Stimulated activated CD4-positive, alpha-beta T cell treated with anti-CD3 and anti-CD28 coated beads, Interleukin-4, amount 100 ng/mL, for 4 hours (primary cell): ENCODE measurements around the gene DNAJC25.
"Not testable (repeated sequence)": the region's sequence is repeated elsewhere in the genome, so short reads cannot be mapped to it uniquely, and the experiment has no call there.

Source experiments
- DNase-seq, 2 experiments: peaks; one replicate each; pipeline ENCODE4 v3.0.0-alpha.2; 2020

Gene DNAJC25

DNA sequence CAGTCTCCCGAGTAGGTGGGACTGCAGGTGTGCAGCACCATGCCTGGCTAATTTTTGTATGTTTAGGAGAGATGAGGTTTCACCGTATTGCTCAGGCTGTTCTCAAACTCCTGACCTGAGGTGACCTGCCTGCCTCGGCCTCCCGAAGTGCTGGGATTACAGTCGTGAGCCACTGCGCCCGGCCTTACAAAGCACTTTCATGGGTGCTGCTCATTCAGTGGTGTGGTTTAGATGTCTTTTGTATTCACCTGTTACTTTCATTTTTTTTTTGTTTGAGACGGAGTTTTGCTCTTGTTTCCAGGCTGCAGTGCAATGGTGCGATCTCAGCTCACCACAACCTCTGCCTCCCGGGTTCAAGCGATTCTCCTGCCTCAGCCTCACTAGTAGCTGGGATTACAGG lies 37.5 kb downstream of the DNAJC25 start:
- not testable (repeated sequence) for DNase-seq

- DNase-seq: no peak
These were observed 43.2 kb downstream of the DNAJC25 start for GRCh38 chr9:111674319-111674718.

DNA sequence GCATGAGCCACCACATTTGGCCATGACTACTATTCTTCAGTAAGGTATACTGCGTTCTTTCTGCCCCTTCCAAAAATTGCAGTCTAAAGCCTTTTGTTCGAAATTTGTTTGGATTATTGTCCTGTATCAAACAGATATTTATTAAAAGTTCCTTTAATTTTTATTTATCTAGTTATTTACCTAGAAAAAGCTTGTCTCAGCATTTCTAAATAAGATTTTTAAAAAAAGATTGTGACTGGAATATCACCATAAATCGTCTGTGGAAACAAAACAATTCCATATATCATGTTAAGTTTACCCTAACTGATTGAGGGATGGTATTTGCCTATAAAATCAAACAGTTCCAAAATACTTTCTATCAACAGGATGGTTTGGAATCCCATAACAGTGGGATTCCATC lies 45.0 kb downstream of the DNAJC25 start:
- no peak for DNase-seq

DNA sequence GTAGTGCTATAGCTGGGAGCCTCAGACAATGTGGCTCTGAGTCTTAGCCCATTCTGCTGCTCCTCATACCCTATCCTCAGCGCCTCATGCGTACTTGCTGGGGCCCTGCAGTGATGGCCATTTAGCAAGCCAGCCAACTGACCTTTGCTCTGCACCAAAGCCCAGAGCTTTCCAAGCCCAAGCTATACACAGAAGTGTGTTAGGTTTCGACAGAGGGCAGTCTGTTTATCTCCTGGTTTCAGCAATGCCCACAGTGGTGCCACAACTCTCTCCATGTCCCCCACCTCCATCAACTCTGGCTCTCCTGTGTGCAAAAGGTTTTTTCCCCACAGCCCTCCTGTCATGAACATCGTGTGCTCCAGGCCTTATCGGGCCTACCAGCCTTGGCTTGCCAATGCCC lies 47.2 kb downstream of the DNAJC25 start:
- no peak for DNase-seq

GRCh38 chr9:111679199-111679598 lies 48.1 kb downstream of the DNAJC25 start:
- no peak for DNase-seq

DNA sequence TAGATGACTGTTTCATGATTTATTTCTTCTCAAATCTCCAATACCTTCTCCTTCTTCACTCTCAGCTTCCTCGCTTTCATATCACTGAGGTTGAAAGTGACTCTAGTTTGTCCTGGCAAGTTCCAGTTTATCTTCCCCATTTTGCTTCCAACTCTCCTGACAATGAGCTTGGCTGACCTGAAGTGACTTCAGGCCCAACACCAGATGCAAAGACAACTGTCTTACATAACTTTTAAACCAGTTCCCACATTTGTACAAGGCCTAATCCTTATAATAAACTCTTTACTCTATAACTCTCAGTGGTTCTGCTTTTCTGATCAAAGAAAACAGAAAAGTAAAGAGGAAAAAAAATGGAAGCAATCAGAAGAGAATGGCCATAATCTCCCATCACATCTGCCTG lies 52.3 kb downstream of the DNAJC25 start:
- DNase-seq: no peak

DNA sequence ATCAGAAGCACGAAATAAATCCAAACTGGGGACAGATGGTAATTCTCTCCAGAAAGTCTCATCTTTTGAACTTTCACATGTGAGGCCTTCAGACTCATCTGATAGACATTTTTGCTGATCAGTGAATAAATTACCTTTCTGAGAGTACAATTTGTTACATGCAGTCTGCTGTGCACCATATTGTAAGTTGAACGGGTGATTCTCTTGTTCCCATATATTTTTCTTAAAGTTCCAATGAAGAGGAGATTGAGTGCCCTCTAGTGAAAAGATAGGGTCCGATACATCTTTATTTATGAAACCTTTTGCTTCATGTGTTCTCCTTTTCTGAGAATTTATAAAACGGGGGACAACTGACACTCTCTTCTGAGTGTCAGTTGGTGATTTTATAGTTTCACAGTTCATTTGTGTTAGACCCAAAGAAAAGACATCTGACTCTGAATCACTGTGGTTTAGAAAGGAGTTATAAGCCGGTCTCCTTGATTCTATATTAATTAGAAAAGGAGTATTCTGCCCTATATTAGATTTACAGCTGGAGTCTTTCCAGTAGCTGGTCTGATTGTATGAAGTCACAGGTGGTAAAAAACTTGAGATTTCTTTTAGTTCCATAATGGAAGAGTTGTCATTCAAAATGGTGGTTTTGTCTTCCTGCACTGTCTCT lies 60.7 kb downstream of the DNAJC25 start:
- no peak for DNase-seq

DNA sequence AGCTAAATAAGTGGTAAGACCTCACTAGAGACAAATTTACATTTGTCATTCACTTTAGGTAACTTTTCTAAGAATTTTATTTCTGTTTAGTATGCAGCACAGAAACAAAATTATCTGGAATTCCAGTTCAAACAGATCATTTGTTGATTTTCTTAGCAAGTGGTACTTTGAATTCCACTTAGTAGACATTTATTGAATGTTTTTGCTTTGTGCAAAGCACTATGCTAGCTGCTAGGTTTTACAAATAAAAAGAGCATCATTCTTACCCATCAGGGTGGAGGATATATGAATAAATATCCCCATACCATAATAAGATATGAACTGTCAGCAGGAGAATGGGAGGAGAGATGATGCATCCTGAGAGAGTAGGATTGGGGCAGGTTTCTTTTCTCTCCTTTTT lies 65.7 kb downstream of the DNAJC25 start:
- DNase-seq: no peak

DNA sequence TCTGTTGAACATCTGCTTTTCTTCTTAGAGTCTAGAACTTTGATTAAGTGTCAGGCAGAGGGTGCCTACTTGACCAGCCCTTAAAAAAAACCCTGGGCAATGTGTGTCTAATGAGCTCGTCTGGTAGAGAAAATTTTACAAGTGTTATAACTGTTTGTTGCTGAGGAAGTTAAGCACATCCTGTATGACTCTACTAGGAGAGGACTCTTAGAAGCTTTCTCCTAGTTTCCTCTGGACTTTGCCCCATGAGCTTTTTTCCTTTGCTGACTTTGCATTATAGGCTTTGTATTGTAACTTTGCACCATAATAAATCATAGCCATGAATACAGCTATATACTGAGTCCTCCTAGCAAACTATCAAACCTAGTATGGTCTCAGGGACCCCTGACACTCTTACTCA lies 69.6 kb downstream of the DNAJC25 start:
- DNase-seq: no peak
